Fibroblast of lung (primary cell): ENCODE results near the gene DYSF.

Experiments used
- EZH2 ChIP-seq: IDR thresholded peaks from 2 replicates; pipeline ENCODE4 v1.5.1; 2012; ENCODE audit warnings: low read length, control low read depth, mild to moderate bottlenecking; ENCODE audit errors: missing control alignments
- TF ChIP-seq, protein P1 (sequence below), 2 donors: IDR thresholded peaks in 1 of 2; conservative IDR thresholded peaks in 1 of 2; 1 replicate in 1 of 2; 2 replicates in 1 of 2; pipeline ENCODE4 v1.5.1; 2011 to 2012; ENCODE audit warnings: low read length in 2 of 2, control low read depth in 1 of 2, inconsistent platforms in 1 of 2, low read depth in 1 of 2, mild to moderate bottlenecking in 1 of 2

DNA sequence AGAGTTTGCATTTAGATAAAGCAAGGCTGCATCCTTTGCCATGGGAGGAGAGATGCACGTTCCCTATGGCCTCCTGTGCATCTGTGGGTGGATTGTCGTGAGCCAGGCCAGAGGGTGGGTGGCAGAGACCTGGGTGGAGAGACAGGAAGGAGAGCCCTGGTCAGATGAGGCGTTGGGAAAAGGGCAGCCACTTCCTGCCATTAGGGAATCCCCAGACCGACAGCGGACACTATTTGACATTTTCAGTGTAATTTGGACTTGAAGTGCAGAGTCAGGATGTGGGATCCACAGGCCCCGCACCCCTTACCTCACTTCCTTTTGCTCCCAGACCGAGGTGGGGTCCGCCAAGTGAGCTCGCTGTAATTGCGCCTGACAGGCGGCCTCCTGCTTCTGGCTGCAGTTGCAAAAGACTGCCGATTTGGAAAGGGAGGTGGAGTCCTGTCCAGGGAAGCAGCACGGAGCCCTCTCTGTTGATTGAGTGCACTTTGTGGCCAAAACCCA, 150.0 kb downstream of the DYSF start:
- TF ChIP-seq, protein P1, sequence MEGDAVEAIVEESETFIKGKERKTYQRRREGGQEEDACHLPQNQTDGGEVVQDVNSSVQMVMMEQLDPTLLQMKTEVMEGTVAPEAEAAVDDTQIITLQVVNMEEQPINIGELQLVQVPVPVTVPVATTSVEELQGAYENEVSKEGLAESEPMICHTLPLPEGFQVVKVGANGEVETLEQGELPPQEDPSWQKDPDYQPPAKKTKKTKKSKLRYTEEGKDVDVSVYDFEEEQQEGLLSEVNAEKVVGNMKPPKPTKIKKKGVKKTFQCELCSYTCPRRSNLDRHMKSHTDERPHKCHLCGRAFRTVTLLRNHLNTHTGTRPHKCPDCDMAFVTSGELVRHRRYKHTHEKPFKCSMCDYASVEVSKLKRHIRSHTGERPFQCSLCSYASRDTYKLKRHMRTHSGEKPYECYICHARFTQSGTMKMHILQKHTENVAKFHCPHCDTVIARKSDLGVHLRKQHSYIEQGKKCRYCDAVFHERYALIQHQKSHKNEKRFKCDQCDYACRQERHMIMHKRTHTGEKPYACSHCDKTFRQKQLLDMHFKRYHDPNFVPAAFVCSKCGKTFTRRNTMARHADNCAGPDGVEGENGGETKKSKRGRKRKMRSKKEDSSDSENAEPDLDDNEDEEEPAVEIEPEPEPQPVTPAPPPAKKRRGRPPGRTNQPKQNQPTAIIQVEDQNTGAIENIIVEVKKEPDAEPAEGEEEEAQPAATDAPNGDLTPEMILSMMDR (conservative IDR thresholded peaks at IDR 0.05 in 1 of 2, IDR thresholded peaks at IDR 0.05 in 1 of 2; ENCODE audit: low read depth in 1 of 2, low read length in 2 of 2): no peak
- TF ChIP-seq EZH2: no peak
